ENCODE results near the gene L3MBTL4.

GRCh38 chr18:6370886-6371635, 43.6 kb downstream of the L3MBTL4 start:
- no peak for TF ChIP-seq CTCF (conservative IDR thresholded peaks at IDR 0.05)
- no peak for TF ChIP-seq EZH2 (IDR thresholded peaks at IDR 0.05; ENCODE audit: low read depth)
